Smooth muscle cell (in vitro differentiated cells): Measurements from ENCODE around the gene DNAJB13. TPM values are rescaled to one million over a fixed set of nuclear protein-coding genes. Genes with fewer than 3 reads are reported as not detected.

Source experiments
- DNase-seq: peaks from one replicate; lab custom pipeline; 2025; ENCODE audit not compliant: unreplicated experiment; lab: John Stamatoyannopoulos, UW
- H2AFZ ChIP-seq: fragments of 200-600 bp; sonication (generic); 2 replicates; pipeline ENCODE4 v1.6.0; 2016; ENCODE audit warnings: antibody characterized with exemption, low read depth, mild to moderate bottlenecking
- H3F3A ChIP-seq: fragments of 200-600 bp; sonication (generic); 2 replicates; pipeline ENCODE4 v1.6.0; 2017; ENCODE audit warnings: antibody characterized with exemption, low read depth
- H3K27ac ChIP-seq: fragments of 200-600 bp; sonication (generic); 2 replicates; pipeline ENCODE4 v1.5.1; 2016; ENCODE audit warnings: low read depth, mild to moderate bottlenecking
- H3K27me3 ChIP-seq: fragments of 200-600 bp; sonication (generic); 2 replicates; pipeline ENCODE4 v1.6.1; 2016; ENCODE audit warnings: low read depth, mild to moderate bottlenecking
- H3K36me3 ChIP-seq: fragments of 200-600 bp; sonication (generic); 2 replicates; pipeline ENCODE4 v1.5.1; 2016; ENCODE audit warnings: low read depth
- H3K4me1 ChIP-seq: fragments of 200-600 bp; sonication (generic); 2 replicates; pipeline ENCODE4 v1.5.1; 2016; ENCODE audit warnings: low read depth
- H3K4me2 ChIP-seq: fragments of 200-600 bp; sonication (generic); 2 replicates; pipeline ENCODE4 v1.6.0; 2016; ENCODE audit warnings: mild to moderate bottlenecking
- H3K4me3 ChIP-seq: fragments of 200-600 bp; sonication (generic); 2 replicates; pipeline ENCODE4 v1.5.1; 2016; ENCODE audit warnings: mild to moderate bottlenecking
- H3K79me2 ChIP-seq: fragments of 200-600 bp; sonication (generic); 2 replicates; pipeline ENCODE4 v1.6.0; 2016; ENCODE audit warnings: low read depth, mild to moderate bottlenecking
- H3K9ac ChIP-seq: fragments of 200-600 bp; sonication (generic); 2 replicates; pipeline ENCODE4 v1.6.0; 2016; ENCODE audit warnings: low read depth
- H3K9me3 ChIP-seq: fragments of 200-600 bp; sonication (generic); replicated peaks from 2 replicates; pipeline ENCODE4 v1.5.1; 2016; ENCODE audit warnings: low read depth
- H4K20me1 ChIP-seq: fragments of 200-600 bp; sonication (generic); 2 replicates; pipeline ENCODE4 v1.6.0; 2016; ENCODE audit warnings: low read depth
- WGBS: methylation state at CpG from one replicate; pipeline ENCODE4 v1.1.7; 2016; ENCODE audit warnings: low lambda C conversion rate; 5-methylcytosine and 5-hydroxymethylcytosine counted together
- polyA plus RNA-seq: library from polyadenylated mRNA; unstranded; fragments of >200 nt; fragmentation: Nextera tagmentation; extraction: Ambion mirVana; gene quantifications from 2 replicates; pipeline ENCODE4 v1.2.1, GENCODE V29; 2016
- total RNA-seq: library from RNA; depleted of rRNA; stranded (reverse); fragments of >200 nt; gene quantifications from 2 replicates; pipeline ENCODE4 v1.2.3, GENCODE V29; 2014
- TF ChIP-seq, protein P1 (sequence below): fragments of 200-600 bp; sonication (generic); IDR thresholded peaks from 2 replicates; pipeline ENCODE4 v1.5.1; 2017; ENCODE audit warnings: borderline replicate concordance, mild to moderate bottlenecking, antibody characterized with exemption; ENCODE audit not compliant: insufficient read depth, poor library complexity, severe bottlenecking

DNAJB13 gene
- total and polyA plus RNA-seq, 2 experiments from 2014 or later: not detected

DNA sequence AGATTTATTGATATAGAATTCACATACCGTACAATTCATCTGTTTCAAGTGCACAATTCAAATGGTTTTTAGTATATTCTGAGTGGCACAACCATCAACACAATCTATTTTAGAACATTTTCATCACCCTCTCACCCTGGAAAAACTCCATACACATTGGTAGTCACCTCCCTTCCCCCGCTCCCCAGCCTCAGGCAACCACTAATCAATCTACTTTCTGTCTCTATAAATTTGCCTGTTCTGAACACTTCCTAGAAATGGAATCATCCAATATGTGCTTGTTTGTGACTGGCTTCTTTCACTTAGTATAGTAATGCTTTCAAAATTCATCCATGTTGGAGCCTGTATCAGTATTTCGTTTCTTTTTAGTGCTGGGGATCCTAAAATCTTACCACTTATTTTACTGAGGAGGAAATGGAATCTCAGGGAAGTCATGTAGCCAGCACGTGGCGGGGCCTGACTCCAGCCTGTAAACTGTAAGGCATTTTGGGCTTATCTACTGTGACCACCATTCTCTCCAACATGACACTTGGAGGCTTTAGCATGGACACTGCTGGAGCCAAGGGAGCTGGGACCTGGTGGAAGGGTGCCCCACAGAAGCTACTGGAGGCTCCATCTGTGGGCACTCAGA is 59.0 kb downstream of the DNAJB13 start:
- Histone ChIP-seq H3F3A (no peaks in the 10 kb centered on the region), H3K36me3 (no peaks in the 10 kb centered on the region), H3K4me3 (no peak overlapping the region), H2AFZ (no peak overlapping the region), H3K9me3 (no peaks in the 10 kb centered on the region), H3K27me3 (no peaks in the 10 kb centered on the region), H3K79me2 (no peaks in the 10 kb centered on the region), H3K4me1 (no peaks in the 10 kb centered on the region), H3K27ac (no peak overlapping the region), H3K4me2 (no peak overlapping the region), H4K20me1 (no peaks in the 10 kb centered on the region), H3K9ac (no peak overlapping the region)
- no peak for DNase-seq
- TF ChIP-seq, protein P1, sequence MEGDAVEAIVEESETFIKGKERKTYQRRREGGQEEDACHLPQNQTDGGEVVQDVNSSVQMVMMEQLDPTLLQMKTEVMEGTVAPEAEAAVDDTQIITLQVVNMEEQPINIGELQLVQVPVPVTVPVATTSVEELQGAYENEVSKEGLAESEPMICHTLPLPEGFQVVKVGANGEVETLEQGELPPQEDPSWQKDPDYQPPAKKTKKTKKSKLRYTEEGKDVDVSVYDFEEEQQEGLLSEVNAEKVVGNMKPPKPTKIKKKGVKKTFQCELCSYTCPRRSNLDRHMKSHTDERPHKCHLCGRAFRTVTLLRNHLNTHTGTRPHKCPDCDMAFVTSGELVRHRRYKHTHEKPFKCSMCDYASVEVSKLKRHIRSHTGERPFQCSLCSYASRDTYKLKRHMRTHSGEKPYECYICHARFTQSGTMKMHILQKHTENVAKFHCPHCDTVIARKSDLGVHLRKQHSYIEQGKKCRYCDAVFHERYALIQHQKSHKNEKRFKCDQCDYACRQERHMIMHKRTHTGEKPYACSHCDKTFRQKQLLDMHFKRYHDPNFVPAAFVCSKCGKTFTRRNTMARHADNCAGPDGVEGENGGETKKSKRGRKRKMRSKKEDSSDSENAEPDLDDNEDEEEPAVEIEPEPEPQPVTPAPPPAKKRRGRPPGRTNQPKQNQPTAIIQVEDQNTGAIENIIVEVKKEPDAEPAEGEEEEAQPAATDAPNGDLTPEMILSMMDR: no peak
- WGBS: 63% methylated on average over 5 of the region's 5 CpGs

DNA sequence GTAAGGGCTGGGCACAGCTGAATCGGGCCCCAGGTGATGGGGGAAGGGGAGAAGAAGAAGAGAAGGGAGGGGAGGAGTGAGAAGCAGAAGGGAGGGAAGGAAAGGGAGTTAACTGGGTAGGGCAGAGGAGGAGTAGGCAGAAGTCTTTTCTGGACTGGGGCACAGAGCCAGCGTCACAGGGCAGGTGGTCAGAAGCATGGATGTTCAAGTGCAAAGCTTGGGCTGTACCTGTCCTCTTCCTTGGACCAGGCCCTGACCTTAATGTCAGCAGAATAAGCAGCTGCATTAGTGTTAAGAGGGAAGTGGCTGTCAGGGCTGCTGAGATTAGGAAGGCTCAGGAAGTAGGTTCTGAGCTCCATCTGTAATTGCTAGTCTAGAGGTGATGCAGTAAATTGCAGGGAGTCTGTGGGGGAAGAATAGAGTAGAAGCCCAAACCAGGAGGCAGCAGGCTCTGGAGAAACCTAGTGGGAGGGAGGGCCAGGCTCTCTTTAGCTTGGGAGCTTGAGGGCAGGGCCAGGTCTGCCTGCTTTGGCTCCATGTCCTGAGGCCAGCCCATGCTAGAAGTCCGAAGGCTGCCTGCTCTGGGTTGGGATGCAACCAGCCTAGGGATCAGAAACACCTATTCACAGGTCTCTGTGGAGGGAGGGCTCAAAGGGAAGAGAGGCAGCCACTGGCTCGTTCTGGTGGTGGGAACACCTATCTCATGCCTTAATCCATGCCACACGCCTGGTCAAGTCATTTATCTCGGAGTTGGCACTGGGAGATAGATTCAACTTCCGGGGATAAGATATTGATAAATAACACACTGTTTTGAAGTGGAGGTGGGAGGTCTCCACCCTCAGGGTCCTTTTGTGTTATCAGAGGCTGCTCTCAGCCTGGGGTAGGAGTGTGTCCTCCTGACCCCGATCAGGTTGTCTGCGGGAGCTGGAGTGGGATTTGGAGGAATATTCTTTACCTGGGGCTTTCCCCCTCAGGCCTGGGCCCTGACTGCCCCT is 59.8 kb downstream of the DNAJB13 start:
- Histone ChIP-seq H3K36me3 (no peaks in the 10 kb centered on the region), H3K4me3 (no peak overlapping the region), H3K27ac (no peak overlapping the region), H3K27me3 (no peaks in the 10 kb centered on the region), H3K9ac (no peak overlapping the region), H4K20me1 (no peaks in the 10 kb centered on the region), H3K4me1 (no peaks in the 10 kb centered on the region), H3K79me2 (no peaks in the 10 kb centered on the region), H3F3A (no peaks in the 10 kb centered on the region), H2AFZ (no peak overlapping the region), H3K9me3 (no peaks in the 10 kb centered on the region), H3K4me2 (no peak overlapping the region)
- WGBS: 93% methylated on average over 9 of the region's 9 CpGs
- TF ChIP-seq, protein P1: no peak
- DNase-seq: no peak

DNA sequence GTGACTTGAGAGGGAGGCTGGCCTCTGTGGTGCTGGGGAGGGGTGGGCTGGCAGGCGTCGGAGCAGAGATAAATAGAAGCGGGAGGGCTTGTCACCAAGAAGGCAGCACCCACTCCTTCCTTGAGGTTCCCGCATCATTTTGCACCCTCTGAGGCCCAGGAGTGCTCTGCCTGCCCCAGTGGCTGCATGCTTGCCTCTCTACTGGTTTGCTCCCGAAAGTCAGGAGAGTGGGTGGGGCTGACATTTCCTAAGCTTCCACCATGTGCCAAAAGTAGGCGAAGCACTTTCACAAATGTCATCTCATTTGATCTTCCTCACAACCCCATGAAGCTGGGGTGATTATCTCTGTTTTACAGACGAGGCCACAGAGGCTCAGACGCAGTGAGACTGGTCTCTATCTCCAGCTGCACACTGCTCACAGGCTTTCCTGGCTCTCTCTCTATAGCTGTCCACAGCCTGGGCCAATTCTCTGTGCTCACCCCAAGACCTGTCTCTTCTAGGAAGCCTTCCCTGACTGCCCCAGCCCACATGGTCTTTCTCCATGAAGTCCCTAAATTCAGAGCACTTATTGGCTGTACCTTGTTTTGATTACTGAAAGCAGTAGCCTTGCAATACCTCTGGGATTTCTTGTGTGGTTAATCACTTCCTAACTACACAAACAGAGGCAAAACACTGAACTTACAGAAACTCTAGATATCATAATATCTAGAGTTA is 60.7 kb downstream of the DNAJB13 start:
- Histone ChIP-seq H3K27ac (peak overlapping the region; percentile 11), H3K4me2 (peak overlapping the region; percentile 39)

More for the DNA sequence above, 60.7 kb downstream of the DNAJB13 start:
- Histone ChIP-seq H3K4me3 (no peak overlapping the region), H3K9me3 (no peaks in the 10 kb centered on the region), H3F3A (no peaks in the 10 kb centered on the region), H2AFZ (no peak overlapping the region), H3K79me2 (no peaks in the 10 kb centered on the region), H3K4me1 (no peaks in the 10 kb centered on the region), H4K20me1 (no peaks in the 10 kb centered on the region), H3K36me3 (no peaks in the 10 kb centered on the region), H3K9ac (no peak overlapping the region), H3K27me3 (no peaks in the 10 kb centered on the region)
- 40% methylated on average over 8 of the region's 8 CpGs for WGBS
- TF ChIP-seq, protein P1: no peak
- no peak for DNase-seq
